HepG2 (cell line): ENCODE measurements around the gene SCFD2. TPM values are rescaled to one million over a fixed set of nuclear protein-coding genes. Genes with fewer than 3 reads are reported as not detected.

Experiments
- AHR ChIP-seq: IDR thresholded peaks from 2 replicates; pipeline ENCODE4 v1.6.1; 2018; ENCODE audit warnings: missing genetic modification reagents, missing compliant biosample characterization
- CHD2 ChIP-seq: IDR thresholded peaks from 2 replicates; pipeline ENCODE4 v1.6.1; 2011; ENCODE audit warnings: low read depth, low read length, improper control_type of control experiment
- EHMT2 ChIP-seq: fragments of 200-600 bp; sonication (generic); IDR thresholded peaks from 2 replicates; pipeline ENCODE4 v1.7.0; 2017; ENCODE audit warnings: antibody characterized with exemption, low read depth, low read length, borderline replicate concordance
- FOXA3 ChIP-seq: IDR thresholded peaks from 2 replicates; pipeline ENCODE4 v1.6.1; 2016; ENCODE audit warnings: missing genetic modification reagents, missing compliant biosample characterization
- HCFC1 ChIP-seq: fragments of 150-350 bp; IDR thresholded peaks from 2 replicates; pipeline ENCODE4 v1.6.1; 2014; ENCODE audit warnings: low read depth, low read length
- SCMH1 ChIP-seq: sonication (generic); formaldehyde crosslinking; IDR thresholded peaks from 2 replicates; pipeline ENCODE4 v1.9.0; 2021; ENCODE audit warnings: missing genetic modification reagents, mild to moderate bottlenecking, borderline replicate concordance
- SMYD3 ChIP-seq: sonication (generic); formaldehyde crosslinking; IDR thresholded peaks from 2 replicates; pipeline ENCODE4 v1.8.1; 2023; ENCODE audit warnings: mild to moderate bottlenecking, missing genetic modification reagents
- SRY ChIP-seq: sonication (generic); formaldehyde crosslinking; IDR thresholded peaks from 2 replicates; pipeline ENCODE4 v1.8.0; 2022; ENCODE audit warnings: mild to moderate bottlenecking, missing genetic modification reagents
- ZBTB42 ChIP-seq: sonication (generic); formaldehyde crosslinking; IDR thresholded peaks from 2 replicates; pipeline ENCODE4 v1.5.0; 2020; ENCODE audit warnings: mild to moderate bottlenecking, missing genetic modification reagents
- ZNF501 ChIP-seq: sonication (generic); formaldehyde crosslinking; IDR thresholded peaks from 2 replicates; pipeline ENCODE4 v1.5.1; 2020; ENCODE audit warnings: mild to moderate bottlenecking, moderate library complexity, missing genetic modification reagents
- ZNF703 ChIP-seq: sonication (generic); formaldehyde crosslinking; IDR thresholded peaks from 2 replicates; pipeline ENCODE4 v1.5.1; 2020; ENCODE audit warnings: missing genetic modification reagents, mild to moderate bottlenecking, moderate library complexity, borderline replicate concordance
- ZNF775 ChIP-seq: sonication (generic); formaldehyde crosslinking; IDR thresholded peaks from 2 replicates; pipeline ENCODE4 v1.4.0; 2020; ENCODE audit warnings: missing genetic modification reagents, mild to moderate bottlenecking, moderate library complexity, borderline replicate concordance
- ZSCAN29 ChIP-seq: sonication (generic); formaldehyde crosslinking; conservative IDR thresholded peaks from 2 replicates; pipeline ENCODE4 v1.4.0; 2020; ENCODE audit warnings: mild to moderate bottlenecking, missing genetic modification reagents
- polyA plus RNA-seq, 8 experiments: library from polyadenylated mRNA; depleted of rRNA in 3 of 8; stranded (reverse) in 7 of 8; unstranded in 1 of 8; fragments of >200 nt; fragmentation: Illumina TruSeq in 4 of 8; extraction: Trizol in 4 of 8; gene quantifications; 2 replicates each; pipeline versions ENCODE4 v1.2.1 to v1.2.3, GENCODE V29; 2011 to 2016; ENCODE audit warnings: low read depth in 4 of 8, missing spikeins in 1 of 8, mixed read lengths in 1 of 8; ENCODE audit not compliant: insufficient read depth in 1 of 8
- total RNA-seq, 5 experiments: library from RNA; depleted of rRNA; stranded (reverse); fragments of >200 nt; fragmentation: Illumina TruSeq; extraction: Trizol; gene quantifications; 2 replicates each; pipeline ENCODE4 v1.2.3, GENCODE V29; 2016; ENCODE audit warnings: low read depth in 1 of 5
- TF ChIP-seq, protein P1 (sequence below): sonication (generic); formaldehyde crosslinking; conservative IDR thresholded peaks from 2 replicates; pipeline ENCODE4 v1.4.0; 2020; ENCODE audit warnings: mild to moderate bottlenecking, missing genetic modification reagents, moderate library complexity
- TF ChIP-seq, protein P2 (sequence below): sonication (generic); formaldehyde crosslinking; IDR thresholded peaks from 2 replicates; pipeline ENCODE4 v1.4.0; 2020; ENCODE audit warnings: missing genetic modification reagents; ENCODE audit errors: not compliant biosample characterization
- TF ChIP-seq, protein P3 (sequence below): sonication (generic); formaldehyde crosslinking; IDR thresholded peaks from 2 replicates; pipeline ENCODE4 v1.4.0; 2020; ENCODE audit warnings: missing genetic modification reagents
- TF ChIP-seq, protein P4 (sequence below): IDR thresholded peaks from 2 replicates; pipeline ENCODE4 v1.6.1; 2012; ENCODE audit warnings: low read depth, low read length, improper control_type of control experiment

SCFD2 gene
- total and polyA plus RNA-seq, 2 of the 13 experiments (the other 11 are each of a cell fraction or from before 2014, with no cell fraction given) = 4.6 to 15.6 TPM

DNA sequence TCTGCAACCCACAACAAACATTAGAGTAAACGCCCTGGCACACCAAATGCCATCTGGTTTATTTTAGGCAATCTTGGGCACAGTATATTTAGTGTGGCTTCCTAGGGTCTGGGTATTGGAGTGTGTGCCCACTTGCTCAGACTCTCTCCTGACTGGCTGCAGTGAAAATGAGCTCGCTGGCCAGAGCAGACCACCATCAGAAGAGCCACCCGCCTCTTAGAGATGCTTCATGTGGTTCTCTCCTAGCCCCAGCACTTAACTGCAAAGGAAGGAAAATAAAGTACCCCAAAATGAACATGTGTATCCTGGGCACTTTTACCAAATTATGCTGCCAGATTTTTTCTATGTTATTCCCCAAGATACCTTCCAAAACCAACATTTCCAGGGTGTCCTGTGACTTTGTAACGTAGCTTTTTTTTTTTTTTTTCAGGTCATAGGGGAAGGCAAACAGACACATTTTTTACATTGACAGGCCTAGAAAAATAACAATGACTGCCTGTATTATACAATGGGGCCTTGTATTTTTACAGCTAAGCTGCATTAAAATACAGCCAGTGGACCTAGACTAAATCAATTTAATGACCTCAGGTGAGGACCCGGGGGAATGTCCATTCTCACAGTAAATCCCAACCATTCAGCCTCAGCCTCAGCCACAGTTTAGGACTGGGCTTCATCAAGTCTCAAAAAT is 310.0 kb downstream of the SCFD2 start (continued):
- TF ChIP-seq SRY = no peak
- no peak for TF ChIP-seq ZNF703 (CRISPR knock-in tag)
- no peak for TF ChIP-seq SCMH1 (CRISPR knock-in tag)
- TF ChIP-seq AHR (CRISPR knock-in tag) = no peak
- TF ChIP-seq, protein P1, sequence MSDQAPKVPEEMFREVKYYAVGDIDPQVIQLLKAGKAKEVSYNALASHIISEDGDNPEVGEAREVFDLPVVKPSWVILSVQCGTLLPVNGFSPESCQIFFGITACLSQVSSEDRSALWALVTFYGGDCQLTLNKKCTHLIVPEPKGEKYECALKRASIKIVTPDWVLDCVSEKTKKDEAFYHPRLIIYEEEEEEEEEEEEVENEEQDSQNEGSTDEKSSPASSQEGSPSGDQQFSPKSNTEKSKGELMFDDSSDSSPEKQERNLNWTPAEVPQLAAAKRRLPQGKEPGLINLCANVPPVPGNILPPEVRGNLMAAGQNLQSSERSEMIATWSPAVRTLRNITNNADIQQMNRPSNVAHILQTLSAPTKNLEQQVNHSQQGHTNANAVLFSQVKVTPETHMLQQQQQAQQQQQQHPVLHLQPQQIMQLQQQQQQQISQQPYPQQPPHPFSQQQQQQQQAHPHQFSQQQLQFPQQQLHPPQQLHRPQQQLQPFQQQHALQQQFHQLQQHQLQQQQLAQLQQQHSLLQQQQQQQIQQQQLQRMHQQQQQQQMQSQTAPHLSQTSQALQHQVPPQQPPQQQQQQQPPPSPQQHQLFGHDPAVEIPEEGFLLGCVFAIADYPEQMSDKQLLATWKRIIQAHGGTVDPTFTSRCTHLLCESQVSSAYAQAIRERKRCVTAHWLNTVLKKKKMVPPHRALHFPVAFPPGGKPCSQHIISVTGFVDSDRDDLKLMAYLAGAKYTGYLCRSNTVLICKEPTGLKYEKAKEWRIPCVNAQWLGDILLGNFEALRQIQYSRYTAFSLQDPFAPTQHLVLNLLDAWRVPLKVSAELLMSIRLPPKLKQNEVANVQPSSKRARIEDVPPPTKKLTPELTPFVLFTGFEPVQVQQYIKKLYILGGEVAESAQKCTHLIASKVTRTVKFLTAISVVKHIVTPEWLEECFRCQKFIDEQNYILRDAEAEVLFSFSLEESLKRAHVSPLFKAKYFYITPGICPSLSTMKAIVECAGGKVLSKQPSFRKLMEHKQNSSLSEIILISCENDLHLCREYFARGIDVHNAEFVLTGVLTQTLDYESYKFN (CRISPR knock-in tag) = peak; percentile 69
- no peak for TF ChIP-seq ZNF775 (CRISPR knock-in tag)
- TF ChIP-seq ZBTB42 = no peak
- no peak for TF ChIP-seq ZSCAN29 (CRISPR knock-in tag)
- TF ChIP-seq HCFC1 = no peak
- TF ChIP-seq, protein P2, sequence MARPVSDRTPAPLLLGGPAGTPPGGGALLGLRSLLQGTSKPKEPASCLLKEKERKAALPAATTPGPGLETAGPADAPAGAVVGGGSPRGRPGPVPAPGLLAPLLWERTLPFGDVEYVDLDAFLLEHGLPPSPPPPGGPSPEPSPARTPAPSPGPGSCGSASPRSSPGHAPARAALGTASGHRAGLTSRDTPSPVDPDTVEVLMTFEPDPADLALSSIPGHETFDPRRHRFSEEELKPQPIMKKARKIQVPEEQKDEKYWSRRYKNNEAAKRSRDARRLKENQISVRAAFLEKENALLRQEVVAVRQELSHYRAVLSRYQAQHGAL (CRISPR knock-in tag) = no peak
- no peak for TF ChIP-seq ZNF501 (CRISPR knock-in tag)
- TF ChIP-seq, protein P3, sequence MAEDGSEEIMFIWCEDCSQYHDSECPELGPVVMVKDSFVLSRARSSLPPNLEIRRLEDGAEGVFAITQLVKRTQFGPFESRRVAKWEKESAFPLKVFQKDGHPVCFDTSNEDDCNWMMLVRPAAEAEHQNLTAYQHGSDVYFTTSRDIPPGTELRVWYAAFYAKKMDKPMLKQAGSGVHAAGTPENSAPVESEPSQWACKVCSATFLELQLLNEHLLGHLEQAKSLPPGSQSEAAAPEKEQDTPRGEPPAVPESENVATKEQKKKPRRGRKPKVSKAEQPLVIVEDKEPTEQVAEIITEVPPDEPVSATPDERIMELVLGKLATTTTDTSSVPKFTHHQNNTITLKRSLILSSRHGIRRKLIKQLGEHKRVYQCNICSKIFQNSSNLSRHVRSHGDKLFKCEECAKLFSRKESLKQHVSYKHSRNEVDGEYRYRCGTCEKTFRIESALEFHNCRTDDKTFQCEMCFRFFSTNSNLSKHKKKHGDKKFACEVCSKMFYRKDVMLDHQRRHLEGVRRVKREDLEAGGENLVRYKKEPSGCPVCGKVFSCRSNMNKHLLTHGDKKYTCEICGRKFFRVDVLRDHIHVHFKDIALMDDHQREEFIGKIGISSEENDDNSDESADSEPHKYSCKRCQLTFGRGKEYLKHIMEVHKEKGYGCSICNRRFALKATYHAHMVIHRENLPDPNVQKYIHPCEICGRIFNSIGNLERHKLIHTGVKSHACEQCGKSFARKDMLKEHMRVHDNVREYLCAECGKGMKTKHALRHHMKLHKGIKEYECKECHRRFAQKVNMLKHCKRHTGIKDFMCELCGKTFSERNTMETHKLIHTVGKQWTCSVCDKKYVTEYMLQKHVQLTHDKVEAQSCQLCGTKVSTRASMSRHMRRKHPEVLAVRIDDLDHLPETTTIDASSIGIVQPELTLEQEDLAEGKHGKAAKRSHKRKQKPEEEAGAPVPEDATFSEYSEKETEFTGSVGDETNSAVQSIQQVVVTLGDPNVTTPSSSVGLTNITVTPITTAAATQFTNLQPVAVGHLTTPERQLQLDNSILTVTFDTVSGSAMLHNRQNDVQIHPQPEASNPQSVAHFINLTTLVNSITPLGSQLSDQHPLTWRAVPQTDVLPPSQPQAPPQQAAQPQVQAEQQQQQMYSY (CRISPR knock-in tag) = no peak
- no peak; the same call in 1 of the 2 replicates for TF ChIP-seq EHMT2
- TF ChIP-seq, protein P4, sequence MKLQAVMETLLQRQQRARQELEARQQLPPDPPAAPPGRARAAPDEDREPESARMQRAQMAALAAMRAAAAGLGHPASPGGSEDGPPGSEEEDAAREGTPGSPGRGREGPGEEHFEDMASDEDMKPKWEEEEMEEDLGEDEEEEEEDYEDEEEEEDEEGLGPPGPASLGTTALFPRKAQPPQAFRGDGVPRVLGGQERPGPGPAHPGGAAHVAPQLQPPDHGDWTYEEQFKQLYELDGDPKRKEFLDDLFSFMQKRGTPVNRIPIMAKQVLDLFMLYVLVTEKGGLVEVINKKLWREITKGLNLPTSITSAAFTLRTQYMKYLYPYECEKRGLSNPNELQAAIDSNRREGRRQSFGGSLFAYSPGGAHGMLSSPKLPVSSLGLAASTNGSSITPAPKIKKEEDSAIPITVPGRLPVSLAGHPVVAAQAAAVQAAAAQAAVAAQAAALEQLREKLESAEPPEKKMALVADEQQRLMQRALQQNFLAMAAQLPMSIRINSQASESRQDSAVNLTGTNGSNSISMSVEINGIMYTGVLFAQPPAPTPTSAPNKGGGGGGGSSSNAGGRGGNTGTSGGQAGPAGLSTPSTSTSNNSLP = peak; percentile 43; the same call in 1 of the 2 replicates
- TF ChIP-seq SMYD3 (CRISPR knock-in tag) = no peak
- no peak for TF ChIP-seq CHD2
- peak; percentile 17; the same call in 1 of the 2 replicates for TF ChIP-seq FOXA3
